ENCODE measurements around the gene FBLN2.

Gene FBLN2

DNA sequence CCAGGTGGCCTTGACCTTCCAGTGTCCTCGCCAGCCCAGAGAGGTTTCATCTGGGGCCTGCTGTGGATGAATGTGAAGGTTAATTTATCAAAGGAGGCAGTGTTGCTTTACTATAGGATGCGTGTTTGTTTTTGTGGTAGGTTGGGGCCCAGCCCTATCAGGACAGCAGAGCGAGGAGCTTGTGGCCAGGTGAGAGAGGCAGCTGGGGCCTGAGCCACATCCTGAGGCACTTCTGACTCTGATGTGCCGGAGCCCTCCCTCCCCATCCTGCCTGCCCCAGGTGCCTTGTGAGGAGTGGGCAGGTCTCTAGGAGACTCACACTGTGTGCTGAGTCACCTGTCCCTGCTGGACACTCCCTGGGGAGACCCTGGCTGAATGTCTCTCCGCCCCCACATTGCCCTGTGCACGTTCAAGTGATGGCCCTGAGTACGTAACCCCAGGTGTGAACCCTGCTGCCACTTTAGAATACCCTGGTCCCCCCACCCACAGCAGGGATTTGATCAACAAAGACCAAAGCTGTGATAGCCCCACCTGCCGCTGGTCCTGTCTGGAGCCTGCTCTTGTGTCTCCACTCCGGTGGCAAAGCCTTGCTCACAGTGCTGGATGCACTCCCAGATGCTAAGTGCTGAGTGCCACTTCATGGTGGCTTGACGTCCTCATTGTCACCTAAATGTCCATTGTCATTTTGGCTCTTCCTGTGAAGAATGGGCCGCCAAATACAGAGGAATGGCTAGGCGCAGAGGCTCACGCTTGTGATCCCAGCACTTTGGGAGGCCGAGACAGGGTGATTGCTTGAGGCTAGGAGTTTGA lies 16.0 kb downstream of the FBLN2 start:
- Histone ChIP-seq H3K27me3 (ENCODE audit: insufficient read depth, poor library complexity, severe bottlenecking) (peaks cover 5% of the 10 kb centered on the region), H3K4me3 (replicated peaks; ENCODE audit: insufficient read depth, low read length) (no peak overlapping the region), H3K27ac (replicated peaks) (no peak overlapping the region)
- TF ChIP-seq, protein P1, sequence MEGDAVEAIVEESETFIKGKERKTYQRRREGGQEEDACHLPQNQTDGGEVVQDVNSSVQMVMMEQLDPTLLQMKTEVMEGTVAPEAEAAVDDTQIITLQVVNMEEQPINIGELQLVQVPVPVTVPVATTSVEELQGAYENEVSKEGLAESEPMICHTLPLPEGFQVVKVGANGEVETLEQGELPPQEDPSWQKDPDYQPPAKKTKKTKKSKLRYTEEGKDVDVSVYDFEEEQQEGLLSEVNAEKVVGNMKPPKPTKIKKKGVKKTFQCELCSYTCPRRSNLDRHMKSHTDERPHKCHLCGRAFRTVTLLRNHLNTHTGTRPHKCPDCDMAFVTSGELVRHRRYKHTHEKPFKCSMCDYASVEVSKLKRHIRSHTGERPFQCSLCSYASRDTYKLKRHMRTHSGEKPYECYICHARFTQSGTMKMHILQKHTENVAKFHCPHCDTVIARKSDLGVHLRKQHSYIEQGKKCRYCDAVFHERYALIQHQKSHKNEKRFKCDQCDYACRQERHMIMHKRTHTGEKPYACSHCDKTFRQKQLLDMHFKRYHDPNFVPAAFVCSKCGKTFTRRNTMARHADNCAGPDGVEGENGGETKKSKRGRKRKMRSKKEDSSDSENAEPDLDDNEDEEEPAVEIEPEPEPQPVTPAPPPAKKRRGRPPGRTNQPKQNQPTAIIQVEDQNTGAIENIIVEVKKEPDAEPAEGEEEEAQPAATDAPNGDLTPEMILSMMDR (IDR thresholded peaks at IDR 0.05; ENCODE audit: insufficient read depth, low read length): no peak
- TF ChIP-seq, protein P2, sequence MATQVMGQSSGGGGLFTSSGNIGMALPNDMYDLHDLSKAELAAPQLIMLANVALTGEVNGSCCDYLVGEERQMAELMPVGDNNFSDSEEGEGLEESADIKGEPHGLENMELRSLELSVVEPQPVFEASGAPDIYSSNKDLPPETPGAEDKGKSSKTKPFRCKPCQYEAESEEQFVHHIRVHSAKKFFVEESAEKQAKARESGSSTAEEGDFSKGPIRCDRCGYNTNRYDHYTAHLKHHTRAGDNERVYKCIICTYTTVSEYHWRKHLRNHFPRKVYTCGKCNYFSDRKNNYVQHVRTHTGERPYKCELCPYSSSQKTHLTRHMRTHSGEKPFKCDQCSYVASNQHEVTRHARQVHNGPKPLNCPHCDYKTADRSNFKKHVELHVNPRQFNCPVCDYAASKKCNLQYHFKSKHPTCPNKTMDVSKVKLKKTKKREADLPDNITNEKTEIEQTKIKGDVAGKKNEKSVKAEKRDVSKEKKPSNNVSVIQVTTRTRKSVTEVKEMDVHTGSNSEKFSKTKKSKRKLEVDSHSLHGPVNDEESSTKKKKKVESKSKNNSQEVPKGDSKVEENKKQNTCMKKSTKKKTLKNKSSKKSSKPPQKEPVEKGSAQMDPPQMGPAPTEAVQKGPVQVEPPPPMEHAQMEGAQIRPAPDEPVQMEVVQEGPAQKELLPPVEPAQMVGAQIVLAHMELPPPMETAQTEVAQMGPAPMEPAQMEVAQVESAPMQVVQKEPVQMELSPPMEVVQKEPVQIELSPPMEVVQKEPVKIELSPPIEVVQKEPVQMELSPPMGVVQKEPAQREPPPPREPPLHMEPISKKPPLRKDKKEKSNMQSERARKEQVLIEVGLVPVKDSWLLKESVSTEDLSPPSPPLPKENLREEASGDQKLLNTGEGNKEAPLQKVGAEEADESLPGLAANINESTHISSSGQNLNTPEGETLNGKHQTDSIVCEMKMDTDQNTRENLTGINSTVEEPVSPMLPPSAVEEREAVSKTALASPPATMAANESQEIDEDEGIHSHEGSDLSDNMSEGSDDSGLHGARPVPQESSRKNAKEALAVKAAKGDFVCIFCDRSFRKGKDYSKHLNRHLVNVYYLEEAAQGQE (IDR thresholded peaks at IDR 0.05; ENCODE audit: insufficient replicate concordance, low read depth): no peak
- TF ChIP-seq POLR2AphosphoS5 (IDR thresholded peaks at IDR 0.05; ENCODE audit: low read depth) (no peak), SPI1 (IDR thresholded peaks at IDR 0.05; ENCODE audit: borderline replicate concordance, low read depth) (no peak), GABPA (IDR thresholded peaks at IDR 0.05; ENCODE audit: low read depth) (no peak)
- DNase-seq (ENCODE audit: low read depth in 1 of 2, low spot score in 1 of 2): no peak

DNA sequence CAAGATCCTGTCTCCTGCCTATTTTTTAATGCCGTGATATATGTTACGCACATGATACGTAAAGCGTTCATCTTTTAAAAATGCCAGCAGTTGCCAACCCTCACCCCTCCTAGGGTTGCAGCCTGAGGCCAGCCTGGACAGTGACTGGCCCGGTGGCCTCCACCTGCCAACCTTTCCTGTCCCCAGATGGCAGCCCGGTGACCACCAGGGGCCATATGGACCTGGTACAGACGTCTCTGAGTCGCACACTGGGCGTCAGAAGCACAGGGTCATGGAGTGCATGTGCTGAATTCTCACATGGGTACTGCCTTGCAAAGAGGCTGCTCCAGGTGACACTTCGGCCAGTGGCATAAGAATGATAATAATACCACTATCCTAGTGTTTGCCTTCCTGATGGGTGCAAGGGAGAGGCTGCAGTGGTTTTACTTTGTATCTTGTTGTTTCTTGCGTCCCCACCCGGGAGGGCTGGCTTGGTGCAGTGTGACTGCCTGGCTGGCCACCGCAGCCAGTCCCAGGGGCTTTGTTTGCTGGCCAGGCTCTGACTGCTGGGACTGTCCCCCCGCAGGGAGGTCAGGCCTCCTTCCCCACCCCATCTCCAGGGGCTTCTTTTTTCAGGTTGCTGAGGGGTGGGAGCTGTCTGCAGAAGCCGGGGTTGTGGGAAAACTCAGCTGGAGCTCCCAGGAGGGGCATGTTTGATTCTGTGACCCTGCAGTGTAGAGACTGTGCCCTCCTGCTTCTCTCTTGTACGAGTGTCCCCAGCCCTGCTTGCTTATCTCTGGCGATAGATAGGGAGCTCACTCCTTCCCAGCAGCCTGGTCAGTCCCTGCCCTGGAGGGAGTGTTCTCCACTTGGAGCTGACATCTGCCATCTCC lies 16.9 kb downstream of the FBLN2 start:
- no peaks in the 10 kb centered on the region for H3K27me3 ChIP-seq (ENCODE audit: insufficient read depth, poor library complexity, severe bottlenecking)
- DNase-seq (ENCODE audit: low read depth in 1 of 2, low spot score in 1 of 2): no peak
- no peak overlapping the region for H3K27ac ChIP-seq (replicated peaks)
- no peak overlapping the region for H3K4me3 ChIP-seq (replicated peaks; ENCODE audit: insufficient read depth, low read length)
- TF ChIP-seq, protein P1 (IDR thresholded peaks at IDR 0.05; ENCODE audit: insufficient read depth, low read length): no peak

DNA sequence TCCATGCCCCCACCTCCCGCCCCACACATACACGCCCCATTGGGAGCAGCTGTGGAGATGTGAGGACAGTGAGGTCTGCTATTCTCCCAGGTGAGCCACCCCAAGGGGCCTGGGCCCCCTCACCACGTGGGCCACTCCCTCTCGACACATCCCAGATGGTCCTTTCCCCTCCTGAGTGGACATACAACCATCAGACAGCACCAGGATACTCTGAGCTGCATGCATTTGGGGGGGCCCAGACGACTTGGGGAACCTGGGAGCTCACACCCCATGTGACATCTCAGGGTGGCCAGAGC lies 17.5 kb downstream of the FBLN2 start:
- DNase-seq (ENCODE audit: low read depth in 1 of 2, low spot score in 1 of 2): no peak
- Histone ChIP-seq H3K4me3 (replicated peaks; ENCODE audit: insufficient read depth, low read length) (no peak overlapping the region), H3K27me3 (ENCODE audit: insufficient read depth, poor library complexity, severe bottlenecking) (no peaks in the 10 kb centered on the region), H3K27ac (replicated peaks) (no peak overlapping the region)
- TF ChIP-seq GABPA (IDR thresholded peaks at IDR 0.05; ENCODE audit: low read depth) (no peak), POLR2AphosphoS5 (IDR thresholded peaks at IDR 0.05; ENCODE audit: low read depth) (no peak), SPI1 (IDR thresholded peaks at IDR 0.05; ENCODE audit: borderline replicate concordance, low read depth) (no peak)
- TF ChIP-seq, protein P2 (IDR thresholded peaks at IDR 0.05; ENCODE audit: insufficient replicate concordance, low read depth): no peak
- TF ChIP-seq, protein P1 (IDR thresholded peaks at IDR 0.05; ENCODE audit: insufficient read depth, low read length): no peak

Measured in HL-60 (cell line).